Measurements from ENCODE around the gene SLC22A23.

DNA sequence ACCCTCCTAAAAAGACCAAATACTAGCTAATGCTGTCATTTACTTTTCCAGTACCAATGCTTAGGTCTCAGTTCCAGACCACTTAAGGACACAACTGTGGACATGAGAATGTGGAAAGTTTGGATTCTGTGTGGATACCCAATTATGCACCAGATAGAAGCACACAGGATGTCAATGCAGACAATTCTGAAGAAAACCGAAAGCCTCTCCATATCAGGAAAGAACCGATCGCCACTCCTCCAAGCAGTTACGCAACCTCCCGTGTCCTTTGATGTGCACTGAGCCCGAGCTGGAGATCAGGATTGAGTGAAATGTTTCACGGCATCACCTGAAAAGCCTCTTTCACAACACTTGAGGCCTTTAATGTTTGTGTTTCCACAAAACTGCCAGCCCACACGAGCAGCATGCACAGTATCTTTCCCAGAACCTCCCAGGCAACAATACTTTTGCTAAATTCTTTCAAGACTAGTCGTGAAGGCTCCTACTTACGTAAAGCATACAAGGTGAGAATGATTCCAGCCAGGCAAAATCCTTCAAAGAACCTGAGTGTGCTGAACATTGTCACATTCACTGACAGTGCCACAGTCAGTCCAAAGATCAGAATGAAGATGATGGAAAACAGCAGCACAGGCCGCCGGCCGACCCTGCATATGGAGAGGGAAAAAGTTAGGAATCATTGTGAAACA is 47.0 kb downstream of the SLC22A23 start:
- TF ChIP-seq, protein P1, sequence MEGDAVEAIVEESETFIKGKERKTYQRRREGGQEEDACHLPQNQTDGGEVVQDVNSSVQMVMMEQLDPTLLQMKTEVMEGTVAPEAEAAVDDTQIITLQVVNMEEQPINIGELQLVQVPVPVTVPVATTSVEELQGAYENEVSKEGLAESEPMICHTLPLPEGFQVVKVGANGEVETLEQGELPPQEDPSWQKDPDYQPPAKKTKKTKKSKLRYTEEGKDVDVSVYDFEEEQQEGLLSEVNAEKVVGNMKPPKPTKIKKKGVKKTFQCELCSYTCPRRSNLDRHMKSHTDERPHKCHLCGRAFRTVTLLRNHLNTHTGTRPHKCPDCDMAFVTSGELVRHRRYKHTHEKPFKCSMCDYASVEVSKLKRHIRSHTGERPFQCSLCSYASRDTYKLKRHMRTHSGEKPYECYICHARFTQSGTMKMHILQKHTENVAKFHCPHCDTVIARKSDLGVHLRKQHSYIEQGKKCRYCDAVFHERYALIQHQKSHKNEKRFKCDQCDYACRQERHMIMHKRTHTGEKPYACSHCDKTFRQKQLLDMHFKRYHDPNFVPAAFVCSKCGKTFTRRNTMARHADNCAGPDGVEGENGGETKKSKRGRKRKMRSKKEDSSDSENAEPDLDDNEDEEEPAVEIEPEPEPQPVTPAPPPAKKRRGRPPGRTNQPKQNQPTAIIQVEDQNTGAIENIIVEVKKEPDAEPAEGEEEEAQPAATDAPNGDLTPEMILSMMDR (IDR thresholded peaks at IDR 0.05): no peak
- no peak for TF ChIP-seq JAZF1 (CRISPR knock-in tag; IDR thresholded peaks at IDR 0.05)
- no peak for TF ChIP-seq CREB1 (CRISPR knock-in tag; IDR thresholded peaks at IDR 0.05)
- TF ChIP-seq, protein P2, sequence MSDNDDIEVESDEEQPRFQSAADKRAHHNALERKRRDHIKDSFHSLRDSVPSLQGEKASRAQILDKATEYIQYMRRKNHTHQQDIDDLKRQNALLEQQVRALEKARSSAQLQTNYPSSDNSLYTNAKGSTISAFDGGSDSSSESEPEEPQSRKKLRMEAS (CRISPR knock-in tag; IDR thresholded peaks at IDR 0.05): no peak
